OCI-LY3 (cell line): ENCODE results near the gene ARAP1.

Experiments used
- H2AFZ ChIP-seq: fragments of 200-600, 300-600 bp; shearing (Covaris generic); 2 replicates; pipeline ENCODE4 v1.6.0; 2014; ENCODE audit warnings: antibody characterized with exemption, low read depth, low read length
- H3K27ac ChIP-seq: fragments of 200-600, 300-600 bp; sonication (generic); 2 replicates; pipeline ENCODE4 v1.5.1; 2014; ENCODE audit warnings: mild to moderate bottlenecking, low read length, moderate library complexity, mixed read lengths
- H3K27me3 ChIP-seq: fragments of 200-600, 300-600 bp; sonication (generic); 2 replicates; pipeline ENCODE4 v1.6.1; 2014; ENCODE audit warnings: low read depth, low read length, mixed read lengths
- H3K36me3 ChIP-seq: fragments of 200-600, 300-600 bp; sonication (generic); replicated peaks from 2 replicates; pipeline ENCODE3; 2014; ENCODE audit warnings: low read depth, low read length, mixed read lengths
- H3K4me1 ChIP-seq: fragments of 300-600, 200-600 bp; sonication (generic); 2 replicates; pipeline ENCODE4 v1.6.1; 2014; ENCODE audit warnings: low read length, mixed read lengths
- H3K4me2 ChIP-seq: fragments of 200-600, 300-600 bp; sonication (generic); 2 replicates; pipeline ENCODE4 v1.6.1; 2014; ENCODE audit warnings: low read length, mixed read lengths
- H3K4me3 ChIP-seq: fragments of 300-600, 200-600 bp; sonication (generic); 2 replicates; pipeline ENCODE4 v1.5.1; 2014; ENCODE audit warnings: antibody characterized with exemption, mild to moderate bottlenecking, low read length, moderate library complexity
- H3K79me2 ChIP-seq: fragments of 300-600, 200-600 bp; shearing (Covaris generic); 2 replicates; pipeline ENCODE4 v1.6.1; 2014; ENCODE audit warnings: mild to moderate bottlenecking, low read length, mixed read lengths
- H3K9ac ChIP-seq: fragments of 300-600, 200-600 bp; shearing (Covaris generic); 2 replicates; pipeline ENCODE4 v1.6.0; 2014; ENCODE audit warnings: mild to moderate bottlenecking, low read length, moderate library complexity
- H3K9me3 ChIP-seq: fragments of 200-600, 300-600 bp; shearing (Covaris generic); 2 replicates; pipeline ENCODE4 v1.6.1; 2014; ENCODE audit warnings: low read length, mixed read lengths; ENCODE audit not compliant: insufficient read depth
- H4K20me1 ChIP-seq: fragments of 200-600, 300-600 bp; sonication (generic); 2 replicates; pipeline ENCODE4 v1.6.1; 2016; ENCODE audit warnings: low read length, mixed read lengths; ENCODE audit not compliant: insufficient read depth
- CTCF ChIP-seq: fragments of 200-600, 300-600 bp; sonication (generic); IDR thresholded peaks from 2 replicates; pipeline ENCODE4 v1.5.1; 2014; ENCODE audit warnings: antibody characterized with exemption, low read length, low read depth
- EZH2phosphoT487 ChIP-seq: fragments of 200-600 bp; shearing (Covaris generic); IDR thresholded peaks from 2 replicates; pipeline ENCODE4 v1.6.1; 2018; ENCODE audit warnings: antibody characterized with exemption, mixed run types, low read depth

The ARAP1 gene

GRCh38 chr11:72767203-72768062 is 15.2 kb upstream of the ARAP1 start:
- Histone ChIP-seq H3K27me3 (no peaks in the 10 kb centered on the region), H3K4me1 (peaks cover 17% of the 10 kb centered on the region), H2AFZ (no peak overlapping the region), H3K9me3 (no peaks in the 10 kb centered on the region), H3K9ac (no peak overlapping the region), H3K4me3 (no peak overlapping the region), H3K36me3 (no peaks in the 10 kb centered on the region), H3K79me2 (no peaks in the 10 kb centered on the region), H3K27ac (no peak overlapping the region), H4K20me1 (no peaks in the 10 kb centered on the region), H3K4me2 (no peak overlapping the region)
- TF ChIP-seq CTCF (no peak), EZH2phosphoT487 (no peak)

GRCh38 chr11:72766152-72766902 is 14.1 kb upstream of the ARAP1 start:
- H3K4me1 ChIP-seq, result peaks cover 21% of the 10 kb centered on the region
- no peaks in the 10 kb centered on the region for H3K36me3 ChIP-seq
- no peak overlapping the region for H3K9ac ChIP-seq
- TF ChIP-seq EZH2phosphoT487 (no peak), CTCF (no peak)
- no peaks in the 10 kb centered on the region for H4K20me1 ChIP-seq
- no peaks in the 10 kb centered on the region for H3K27me3 ChIP-seq
- H2AFZ ChIP-seq, result no peak overlapping the region
- no peaks in the 10 kb centered on the region for H3K79me2 ChIP-seq
- H3K27ac ChIP-seq, result no peak overlapping the region
- H3K9me3 ChIP-seq, result no peaks in the 10 kb centered on the region
- no peak overlapping the region for H3K4me3 ChIP-seq
- no peak overlapping the region for H3K4me2 ChIP-seq

- no peak overlapping the region for H3K27ac ChIP-seq
- peaks cover 21% of the 10 kb centered on the region for H3K4me1 ChIP-seq
- TF ChIP-seq CTCF (no peak), EZH2phosphoT487 (no peak)
- no peaks in the 10 kb centered on the region for H4K20me1 ChIP-seq
- H3K4me2 ChIP-seq, result no peak overlapping the region
- H3K79me2 ChIP-seq, result no peaks in the 10 kb centered on the region
- H3K27me3 ChIP-seq, result no peaks in the 10 kb centered on the region
- no peaks in the 10 kb centered on the region for H3K9me3 ChIP-seq
- H3K36me3 ChIP-seq, result no peaks in the 10 kb centered on the region
- H2AFZ ChIP-seq, result no peak overlapping the region
- no peak overlapping the region for H3K4me3 ChIP-seq
- H3K9ac ChIP-seq, result no peak overlapping the region
These were observed 12.3 kb upstream of the ARAP1 start for GRCh38 chr11:72764503-72764902.

- Histone ChIP-seq H4K20me1 (no peaks in the 10 kb centered on the region), H3K9me3 (no peaks in the 10 kb centered on the region), H3K27me3 (no peaks in the 10 kb centered on the region), H3K79me2 (no peaks in the 10 kb centered on the region), H3K4me3 (no peak overlapping the region), H3K4me1 (peaks cover 21% of the 10 kb centered on the region), H3K27ac (no peak overlapping the region), H3K36me3 (no peaks in the 10 kb centered on the region), H3K9ac (no peak overlapping the region), H3K4me2 (peak overlapping the region; percentile 64; the same call in 1 of the 2 replicates), H2AFZ (no peak overlapping the region)
- TF ChIP-seq CTCF (no peak), EZH2phosphoT487 (no peak)
These were observed 11.6 kb upstream of the ARAP1 start for GRCh38 chr11:72763823-72764222.
